Lower leg skin (tissue), 3 donors: Measurements from ENCODE around the gene MRPS12.

Experiments
- CTCF ChIP-seq, 3 donors: fragments of 450-650 bp; IDR thresholded peaks; one replicate each; pipeline ENCODE4 v1.5.1; 2016; ENCODE audit warnings: antibody characterized with exemption in 3 of 3, mild to moderate bottlenecking in 3 of 3, moderate library complexity in 2 of 3
- POLR2A ChIP-seq, 2 donors: fragments of 450-650 bp; IDR thresholded peaks; one replicate each; pipeline ENCODE4 v1.6.1; 2016 to 2017; ENCODE audit warnings: antibody characterized with exemption in 2 of 2, mild to moderate bottlenecking in 1 of 2, moderate library complexity in 1 of 2

GRCh38 chr19:38922482-38922881 is 8.3 kb upstream of the MRPS12 start:
- TF ChIP-seq POLR2A (IDR thresholded peaks at IDR 0.05) = no peak
- no peak for TF ChIP-seq CTCF (IDR thresholded peaks at IDR 0.05)
